Esophagus squamous epithelium (tissue), 5 donors: ENCODE results near the gene PTPRT. TPM values are rescaled to one million over a fixed set of nuclear protein-coding genes. Genes with fewer than 3 reads are reported as not detected.
"Not testable (repeated sequence)": the region's sequence is repeated elsewhere in the genome, so short reads cannot be mapped to it uniquely, and the experiment has no call there.

ENCODE experiments used
- DNase-seq: peaks from one replicate; lab custom pipeline; 2025; lab: John Stamatoyannopoulos, UW
- H3K27ac ChIP-seq, 4 donors: fragments of 200-600 bp; sonication (generic); one replicate each; pipeline ENCODE4 v1.5.1; 2016 to 2019; ENCODE audit warnings: mild to moderate bottlenecking in 1 of 4
- H3K27me3 ChIP-seq, 4 donors: fragments of 200-600 bp; sonication (generic); 1 replicate in 3 of 4; 2 replicates in 1 of 4; pipeline versions ENCODE4 v1.5.1 to v1.6.0; 2017 to 2021; ENCODE audit warnings: antibody characterized with exemption in 1 of 4
- H3K36me3 ChIP-seq, 3 donors: fragments of 200-600 bp; sonication (generic); one replicate each; pipeline ENCODE4 v1.5.1; 2016 to 2019
- H3K4me1 ChIP-seq, 3 donors: fragments of 200-600 bp; sonication (generic); one replicate each; pipeline ENCODE4 v1.5.1; 2017 to 2019
- H3K4me3 ChIP-seq, 4 donors: fragments of 200-600 bp; sonication (generic); 1 replicate in 3 of 4; 2 replicates in 1 of 4; pipeline ENCODE4 v1.5.1; 2016 to 2019; ENCODE audit warnings: mild to moderate bottlenecking in 2 of 4, moderate library complexity in 1 of 4
- H3K9me3 ChIP-seq, 3 donors: fragments of 200-600 bp; sonication (generic); one replicate each; pipeline ENCODE4 v1.5.1; 2016 to 2019
- CTCF ChIP-seq, 6 experiments: fragments of 450-650 bp in 4 of 6; fragments of 200-600 bp in 2 of 6; sonication (generic) in 2 of 6; IDR thresholded peaks; one replicate each; pipeline ENCODE4 v1.5.1; 2016 to 2019; ENCODE audit warnings: antibody characterized with exemption in 6 of 6, mild to moderate bottlenecking in 4 of 6, moderate library complexity in 4 of 6
- POLR2A ChIP-seq, 4 donors: fragments of 450-650 bp; IDR thresholded peaks; one replicate each; pipeline ENCODE4 v1.6.1; 2017; ENCODE audit warnings: antibody characterized with exemption in 4 of 4, mild to moderate bottlenecking in 4 of 4, moderate library complexity in 3 of 4
- WGBS, 2 donors: methylation state at CpG; one replicate each; pipeline ENCODE4 v1.1.5; 2018; 5-methylcytosine and 5-hydroxymethylcytosine counted together
- intact Hi-C: fragments of 100-400 bp; cut with DNase I; formaldehyde crosslinking; loops from one replicate; pipeline ENCODE4 v1.15.0; 2022
- total RNA-seq, 4 donors: library from RNA; depleted of rRNA; stranded (reverse); fragments of >200 nt; gene quantifications; one replicate each; pipeline ENCODE4 v1.1.0, GENCODE V29; 2016
- donor health status: DM: yes; HTN: yes; CAD: no.

PTPRT gene
- total RNA-seq, 4 donors from 2014 or later, result under 0.01 to 0.06 TPM; not detected in 2

- WGBS, 2 donors, result 81 to 94% methylated on average over 2 to 3 of the region's 3 CpGs
- no peaks in the 10 kb centered on the region for H3K27me3 ChIP-seq
- intact Hi-C loops, result no loop called here
- no peaks in the 10 kb centered on the region for H3K9me3 ChIP-seq
- H3K27ac ChIP-seq, result no peak overlapping the region
- TF ChIP-seq POLR2A (IDR thresholded peaks at IDR 0.05), result no peak
- TF ChIP-seq CTCF (IDR thresholded peaks at IDR 0.05), result no peak
- H3K36me3 ChIP-seq, result no peaks in the 10 kb centered on the region
- no peaks in the 10 kb centered on the region for H3K4me1 ChIP-seq
- DNase-seq, result no peak
- H3K4me3 ChIP-seq, result no peak overlapping the region
These were observed 282.0 kb downstream of the PTPRT start for GRCh38 chr20:42907730-42908129.

- Histone ChIP-seq H3K27me3 (no peaks in the 10 kb centered on the region), H3K36me3 (no peaks in the 10 kb centered on the region), H3K4me3 (no peak overlapping the region), H3K9me3 (no peaks in the 10 kb centered on the region), H3K27ac (no peak overlapping the region), H3K4me1 (no peaks in the 10 kb centered on the region)
- WGBS, 2 donors, result 70 to 79% methylated on average over 10 of the region's 10 CpGs
- TF ChIP-seq POLR2A (IDR thresholded peaks at IDR 0.05) (no peak), CTCF (IDR thresholded peaks at IDR 0.05) (no peak)
- DNase-seq, result no peak
- intact Hi-C loops, result no loop called here
These were observed 283.6 kb downstream of the PTPRT start for GRCh38 chr20:42906120-42906519.

GRCh38 chr20:42902509-42902908 is 287.2 kb downstream of the PTPRT start:
- Histone ChIP-seq H3K27ac (no peak overlapping the region), H3K4me1 (no peaks in the 10 kb centered on the region), H3K9me3 (no peaks in the 10 kb centered on the region), H3K27me3 (no peaks in the 10 kb centered on the region), H3K4me3 (no peak overlapping the region), H3K36me3 (no peaks in the 10 kb centered on the region)
- 63 to 73% methylated on average over 3 of the region's 3 CpGs for WGBS, 2 donors
- no peak for DNase-seq
- intact Hi-C loops, result no loop called here
- TF ChIP-seq CTCF (IDR thresholded peaks at IDR 0.05), result no peak
- no peak for TF ChIP-seq POLR2A (IDR thresholded peaks at IDR 0.05)

- no peak for TF ChIP-seq POLR2A (IDR thresholded peaks at IDR 0.05)
- no peak for TF ChIP-seq CTCF (IDR thresholded peaks at IDR 0.05)
These were observed 287.8 kb downstream of the PTPRT start for GRCh38 chr20:42901689-42902440.

GRCh38 chr20:42900764-42901163 is 288.9 kb downstream of the PTPRT start:
- H3K36me3 ChIP-seq, H3K27me3 ChIP-seq, H3K4me3 ChIP-seq, H3K27ac ChIP-seq, DNase-seq, H3K9me3 ChIP-seq, intact Hi-C loops, H3K4me1 ChIP-seq: not testable (repeated sequence)
- 18 to 31% methylated on average over 4 to 5 of the region's 5 CpGs for WGBS, 2 donors

More at GRCh38 chr20:42901689-42902440, 287.8 kb downstream of the PTPRT start:
- no peak overlapping the region for H3K27ac ChIP-seq
- intact Hi-C loops, result no loop called here
- no peaks in the 10 kb centered on the region for H3K36me3 ChIP-seq
- 41 to 63% methylated on average over 2 of the region's 2 CpGs for WGBS, 2 donors
- no peak overlapping the region for H3K4me3 ChIP-seq
- no peaks in the 10 kb centered on the region for H3K4me1 ChIP-seq
- no peaks in the 10 kb centered on the region for H3K9me3 ChIP-seq
- H3K27me3 ChIP-seq, result no peaks in the 10 kb centered on the region
- DNase-seq, result no peak
